ENCODE measurements around the gene RNF149.

Gene RNF149

GRCh38 chr2:101293544-101293943 lies 15.0 kb downstream of the RNF149 start:
- DNase-seq = no peak

GRCh38 chr2:101291973-101292372 lies 16.5 kb downstream of the RNF149 start:
- DNase-seq = no peak

GRCh38 chr2:101290711-101291110 lies 17.8 kb downstream of the RNF149 start:
- DNase-seq = no peak

GRCh38 chr2:101287303-101287702 lies 21.2 kb downstream of the RNF149 start:
- no peak for DNase-seq

- DNase-seq = no peak
Measured at GRCh38 chr2:101286684-101287083, 21.8 kb downstream of the RNF149 start.

GRCh38 chr2:101282980-101283379 lies 25.5 kb downstream of the RNF149 start:
- DNase-seq = no peak

GRCh38 chr2:101281482-101281881 lies 27.0 kb downstream of the RNF149 start:
- no peak for DNase-seq

GRCh38 chr2:101278925-101279324 lies 29.6 kb downstream of the RNF149 start:
- DNase-seq = no peak

- no peak for DNase-seq
Measured at GRCh38 chr2:101277111-101277510, 31.4 kb downstream of the RNF149 start.

GRCh38 chr2:101274142-101274541 lies 34.4 kb downstream of the RNF149 start:
- DNase-seq = no peak

- no peak for DNase-seq
Measured at GRCh38 chr2:101273056-101273455, 35.4 kb downstream of the RNF149 start.

- DNase-seq = no peak
Measured at GRCh38 chr2:101272045-101272784, 36.3 kb downstream of the RNF149 start.

- no peak for DNase-seq
Measured at GRCh38 chr2:101270700-101271259, 37.7 kb downstream of the RNF149 start.

GRCh38 chr2:101267671-101268656 lies 40.5 kb downstream of the RNF149 start:
- DNase-seq = no peak

GRCh38 chr2:101265893-101266499 lies 42.5 kb downstream of the RNF149 start:
- DNase-seq = no peak

- no peak for DNase-seq
Measured at GRCh38 chr2:101264360-101264939, 44.1 kb downstream of the RNF149 start.

GRCh38 chr2:101263377-101263800 lies 45.1 kb downstream of the RNF149 start:
- no peak for DNase-seq

- no peak for DNase-seq
Measured at GRCh38 chr2:101262142-101262541, 46.4 kb downstream of the RNF149 start.

- no peak for DNase-seq
Measured at GRCh38 chr2:101258804-101259203, 49.7 kb downstream of the RNF149 start.

GRCh38 chr2:101256316-101256715 lies 52.2 kb downstream of the RNF149 start:
- no peak for DNase-seq

GRCh38 chr2:101255501-101255900 lies 53.0 kb downstream of the RNF149 start:
- no peak for DNase-seq

- no peak for DNase-seq
Measured at GRCh38 chr2:101253703-101254450, 54.6 kb downstream of the RNF149 start.
